SK-N-SH (cell line): Measurements from ENCODE around the gene RNF19B. TPM values are rescaled to one million over a fixed set of nuclear protein-coding genes. Genes with fewer than 3 reads are reported as not detected.
A peak's percentile ranks its signal among the peaks of the same experiment; 100 is the strongest.

ENCODE experiments used
- CTCF ChIA-PET: fragments of 300-600, 350-600 bp; formaldehyde crosslinking; extraction: SDS; loops from one replicate; lab custom pipeline; 2021; lab: Yijun Ruan, JAX
- POLR2A ChIA-PET: fragments of 350-600 bp; sonication (Branson Sonifier 250); formaldehyde crosslinking; extraction: SDS; loops from one replicate; lab custom pipeline; 2020; ENCODE audit warnings: antibody characterized with exemption, inconsistent platforms; lab: Yijun Ruan, JAX
- DNase-seq: peaks from one replicate; pipeline ENCODE4 v3.0.0; 2012
- H2AFZ ChIP-seq: fragments of 200-600 bp; sonication (generic); 2 replicates; pipeline ENCODE4 v1.8.1; 2016; ENCODE audit warnings: antibody characterized with exemption, mild to moderate bottlenecking, low read depth
- H3F3A ChIP-seq: fragments of 200-600 bp; sonication (generic); replicated peaks from 2 replicates; pipeline ENCODE3; 2016; ENCODE audit warnings: antibody characterized with exemption, mild to moderate bottlenecking; ENCODE audit not compliant: insufficient read depth
- H3K27ac ChIP-seq, 2 experiments: fragments of 200-500 bp in 1 of 2; fragments of 200-600 bp in 1 of 2; sonication (Bioruptor generic) in 1 of 2; sonication (generic), shearing (Covaris generic) in 1 of 2; 2 replicates each; pipeline versions ENCODE4 v1.5.1 to v1.6.1; 2014 to 2016; ENCODE audit warnings: low read depth in 2 of 2, inconsistent platforms in 1 of 2, low read length in 1 of 2, mild to moderate bottlenecking in 1 of 2, mixed read lengths in 1 of 2
- H3K27me3 ChIP-seq: fragments of 200-600 bp; sonication (generic), shearing (Covaris generic); 2 replicates; pipeline ENCODE4 v1.6.1; 2016; ENCODE audit warnings: mixed run types; ENCODE audit not compliant: insufficient read depth
- H3K36me3 ChIP-seq, 2 experiments: fragments of 200-500 bp in 1 of 2; fragments of 200-600 bp in 1 of 2; sonication (Bioruptor generic) in 1 of 2; sonication (generic) in 1 of 2; replicated peaks in 1 of 2; 2 replicates each; pipeline versions ENCODE3 to v1.5.1; 2014 to 2016; ENCODE audit warnings: low read length in 1 of 2, mild to moderate bottlenecking in 1 of 2; ENCODE audit not compliant: insufficient read depth in 2 of 2, control insufficient read depth in 1 of 2
- H3K4me1 ChIP-seq, 2 experiments: fragments of 200-500 bp in 1 of 2; fragments of 200-600 bp in 1 of 2; sonication (Bioruptor generic) in 1 of 2; sonication (generic), shearing (Covaris generic) in 1 of 2; 2 replicates each; pipeline versions ENCODE4 v1.5.1 to v1.6.1; 2014 to 2016; ENCODE audit warnings: low read depth in 1 of 2, low read length in 1 of 2, mixed run types in 1 of 2; ENCODE audit not compliant: insufficient read depth in 2 of 2, control insufficient read depth in 1 of 2
- H3K4me2 ChIP-seq: fragments of 200-600 bp; sonication (generic), shearing (Covaris generic); 2 replicates; pipeline ENCODE4 v1.6.1; 2017; ENCODE audit warnings: mixed run types
- H3K4me3 ChIP-seq, 2 experiments: fragments of 200-500 bp in 1 of 2; fragments of 200-600 bp in 1 of 2; sonication (Bioruptor generic) in 1 of 2; sonication (generic), shearing (Covaris generic) in 1 of 2; 2 replicates each; pipeline versions ENCODE4 v1.5.1 to v1.8.1; 2014 to 2016; ENCODE audit warnings: low read depth in 2 of 2, inconsistent platforms in 1 of 2, low read length in 1 of 2, mild to moderate bottlenecking in 1 of 2, mixed read lengths in 1 of 2, moderate library complexity in 1 of 2
- H3K79me2 ChIP-seq: fragments of 200-600 bp; sonication (generic); 2 replicates; pipeline ENCODE4 v1.8.1; 2017; ENCODE audit warnings: mild to moderate bottlenecking; ENCODE audit not compliant: insufficient read depth
- H3K9ac ChIP-seq: fragments of 200-600 bp; sonication (generic); 2 replicates; pipeline ENCODE4 v1.6.1; 2017; ENCODE audit warnings: mixed run types
- H3K9me2 ChIP-seq: fragments of 200-600 bp; sonication (generic); 2 replicates; pipeline ENCODE4 v1.6.1; 2017; ENCODE audit warnings: mixed run types
- H3K9me3 ChIP-seq: fragments of 200-600 bp; sonication (generic); 2 replicates; pipeline ENCODE4 v1.6.1; 2017; ENCODE audit warnings: mixed run types, mild to moderate bottlenecking, moderate library complexity
- H4K20me1 ChIP-seq: fragments of 200-600 bp; sonication (generic); 2 replicates; pipeline ENCODE4 v1.6.1; 2017; ENCODE audit warnings: mild to moderate bottlenecking, mixed run types; ENCODE audit not compliant: insufficient read depth
- CHD2 ChIP-seq: fragments of 150-350 bp; IDR thresholded peaks from 2 replicates; pipeline ENCODE4 v1.6.1; 2018; ENCODE audit warnings: low read length; ENCODE audit not compliant: partially characterized antibody
- GATA2 ChIP-seq: sonication (generic); formaldehyde crosslinking; IDR thresholded peaks from 2 replicates; pipeline ENCODE4 v1.5.0; 2020; ENCODE audit warnings: mild to moderate bottlenecking, missing genetic modification reagents
- NRF1 ChIP-seq: IDR thresholded peaks from 2 replicates; pipeline ENCODE4 v1.6.1; 2012; ENCODE audit warnings: low read depth, mild to moderate bottlenecking, low read length
- POLR2AphosphoS5 ChIP-seq: IDR thresholded peaks from 2 replicates; pipeline ENCODE4 v1.6.1; 2012; ENCODE audit warnings: low read depth, low read length
- RCOR1 ChIP-seq: fragments of 150-350 bp; IDR thresholded peaks from 2 replicates; pipeline ENCODE4 v1.6.1; 2017; ENCODE audit warnings: antibody characterized with exemption, low read length
- SMC3 ChIP-seq: IDR thresholded peaks from 2 replicates; pipeline ENCODE4 v1.6.1; 2012; ENCODE audit warnings: low read depth, low read length, improper control_type of control experiment
- TAF1 ChIP-seq: IDR thresholded peaks from 2 replicates; pipeline ENCODE4 v1.6.1; 2012; ENCODE audit warnings: low read depth, mild to moderate bottlenecking, low read length, moderate library complexity, borderline replicate concordance
- YY1 ChIP-seq: IDR thresholded peaks from 2 replicates; pipeline ENCODE4 v1.4.0; 2012; ENCODE audit warnings: low read depth, mild to moderate bottlenecking
- WGBS: methylation state at CpG from one replicate; pipeline ENCODE4 v1.1.6; 2017; ENCODE audit warnings: low lambda C conversion rate; 5-methylcytosine and 5-hydroxymethylcytosine counted together
- polyA plus RNA-seq, 3 experiments: library from polyadenylated mRNA; depleted of rRNA; stranded (reverse); fragments of >200 nt; gene quantifications; 2 replicates each; pipeline ENCODE4 v1.2.3, GENCODE V29; 2012
- TF ChIP-seq, protein P1 (sequence below): fragments of 150-350 bp; IDR thresholded peaks from 2 replicates; pipeline ENCODE4 v1.6.1; 2017; ENCODE audit warnings: antibody characterized with exemption, low read length, low read depth, borderline replicate concordance
- TF ChIP-seq, protein P2 (sequence below): IDR thresholded peaks from 2 replicates; pipeline ENCODE4 v1.4.0; 2012; ENCODE audit warnings: low read depth
- TF ChIP-seq, protein P3 (sequence below): IDR thresholded peaks from 2 replicates; pipeline ENCODE4 v1.4.0; 2012; ENCODE audit warnings: low read depth, borderline replicate concordance
- TF ChIP-seq, protein P4 (sequence below): IDR thresholded peaks from 2 replicates; pipeline ENCODE4 v1.4.0; 2012; ENCODE audit warnings: low read depth, borderline replicate concordance

RNF19B gene, protein sequence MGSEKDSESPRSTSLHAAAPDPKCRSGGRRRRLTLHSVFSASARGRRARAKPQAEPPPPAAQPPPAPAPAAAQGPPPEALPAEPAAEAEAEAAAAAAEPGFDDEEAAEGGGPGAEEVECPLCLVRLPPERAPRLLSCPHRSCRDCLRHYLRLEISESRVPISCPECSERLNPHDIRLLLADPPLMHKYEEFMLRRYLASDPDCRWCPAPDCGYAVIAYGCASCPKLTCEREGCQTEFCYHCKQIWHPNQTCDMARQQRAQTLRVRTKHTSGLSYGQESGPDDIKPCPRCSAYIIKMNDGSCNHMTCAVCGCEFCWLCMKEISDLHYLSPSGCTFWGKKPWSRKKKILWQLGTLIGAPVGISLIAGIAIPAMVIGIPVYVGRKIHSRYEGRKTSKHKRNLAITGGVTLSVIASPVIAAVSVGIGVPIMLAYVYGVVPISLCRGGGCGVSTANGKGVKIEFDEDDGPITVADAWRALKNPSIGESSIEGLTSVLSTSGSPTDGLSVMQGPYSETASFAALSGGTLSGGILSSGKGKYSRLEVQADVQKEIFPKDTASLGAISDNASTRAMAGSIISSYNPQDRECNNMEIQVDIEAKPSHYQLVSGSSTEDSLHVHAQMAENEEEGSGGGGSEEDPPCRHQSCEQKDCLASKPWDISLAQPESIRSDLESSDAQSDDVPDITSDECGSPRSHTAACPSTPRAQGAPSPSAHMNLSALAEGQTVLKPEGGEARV
- 20.1 and 22.6 TPM in 2 replicates for polyA plus RNA-seq (2012; rRNA removed)
- polyA plus RNA-seq (2012; cell fraction: cytosol; rRNA removed): 17.7 and 18.3 TPM in 2 replicates
- 16.7 and 22.2 TPM in 2 replicates for polyA plus RNA-seq (2012; cell fraction: nucleus; rRNA removed)

DNA sequence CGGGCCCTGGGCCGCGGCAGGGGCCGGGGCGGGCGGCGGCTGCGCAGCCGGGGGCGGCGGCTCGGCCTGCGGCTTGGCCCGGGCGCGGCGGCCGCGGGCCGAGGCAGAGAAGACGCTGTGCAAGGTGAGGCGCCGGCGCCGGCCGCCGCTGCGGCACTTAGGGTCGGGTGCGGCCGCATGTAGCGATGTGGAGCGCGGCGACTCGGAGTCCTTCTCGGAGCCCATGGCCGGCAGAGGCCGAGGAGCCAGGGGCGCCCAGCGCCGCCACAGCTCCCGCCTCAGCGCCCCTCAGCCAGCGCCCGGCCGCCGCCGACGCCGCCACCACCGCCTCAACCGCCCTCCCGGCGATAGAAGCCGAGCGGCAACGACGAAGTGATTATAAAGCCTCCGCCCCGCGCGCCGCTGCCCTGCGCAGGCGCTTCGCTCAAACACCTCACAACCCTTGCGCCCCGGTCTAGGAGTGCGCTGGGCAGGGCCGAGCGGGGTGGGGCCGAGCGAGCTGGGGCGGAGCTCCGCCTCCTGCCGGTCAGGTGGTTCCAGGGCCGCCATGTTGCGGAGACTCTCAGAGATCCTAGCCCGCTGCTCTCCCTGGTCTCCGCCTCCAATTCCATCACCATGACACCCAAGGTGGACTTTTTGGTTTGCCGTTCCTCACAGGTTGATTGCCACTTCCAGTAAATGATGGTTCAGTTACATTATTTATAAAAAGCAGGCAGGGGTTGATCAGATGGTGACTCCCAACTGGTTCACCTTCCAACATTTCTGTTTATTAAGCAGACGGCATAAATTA, at the start of gene RNF19B:
RNF19B (minus strand) TSS at position 349 of the 790 bp plus-strand sequence; CDS start at position 225, 124 bp downstream.
- WGBS: 7% methylated on average over 7 of the region's 83 CpGs
- H3K36me3 ChIP-seq: no peaks in the 10 kb centered on the region
- H3K4me1 ChIP-seq: peaks cover 12 to 17% of the 10 kb centered on the region in 2 experiments; a peak in 3 of 4 replicates
- peak; percentile 98 for DNase-seq
- H3K9me2 ChIP-seq: no peaks in the 10 kb centered on the region
- H4K20me1 ChIP-seq: peaks cover 32% of the 10 kb centered on the region
- peak within 1 kb of the TSS; percentile 77 for H3K9ac ChIP-seq
- peaks cover 44% of the 10 kb centered on the region for H3K79me2 ChIP-seq
- peaks cover 15% of the 10 kb centered on the region for H3F3A ChIP-seq
- POLR2A ChIA-PET: interaction anchor here (0.5 to 2.1 kb wide), 5 partner anchors 10 to 78 kb away, joined by 3 to 10 read pairs (median 3); no protein-coding TSS in a partner anchor
- no peaks in the 10 kb centered on the region for H3K27me3 ChIP-seq
- TF ChIP-seq YY1 (peak; percentile 91), POLR2AphosphoS5 (peak; percentile 98), RCOR1 (peak; percentile 9; the same call in 1 of the 2 replicates), SMC3 (no peak), NRF1 (peak; percentile 97), TAF1 (peak; percentile 81; the same call in 1 of the 2 replicates), CHD2 (peak; percentile 6), GATA2 (CRISPR knock-in tag) (no peak)
- TF ChIP-seq, protein P1, sequence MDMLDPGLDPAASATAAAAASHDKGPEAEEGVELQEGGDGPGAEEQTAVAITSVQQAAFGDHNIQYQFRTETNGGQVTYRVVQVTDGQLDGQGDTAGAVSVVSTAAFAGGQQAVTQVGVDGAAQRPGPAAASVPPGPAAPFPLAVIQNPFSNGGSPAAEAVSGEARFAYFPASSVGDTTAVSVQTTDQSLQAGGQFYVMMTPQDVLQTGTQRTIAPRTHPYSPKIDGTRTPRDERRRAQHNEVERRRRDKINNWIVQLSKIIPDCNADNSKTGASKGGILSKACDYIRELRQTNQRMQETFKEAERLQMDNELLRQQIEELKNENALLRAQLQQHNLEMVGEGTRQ: peak; percentile 39; the same call in 1 of the 2 replicates
- TF ChIP-seq, protein P2, sequence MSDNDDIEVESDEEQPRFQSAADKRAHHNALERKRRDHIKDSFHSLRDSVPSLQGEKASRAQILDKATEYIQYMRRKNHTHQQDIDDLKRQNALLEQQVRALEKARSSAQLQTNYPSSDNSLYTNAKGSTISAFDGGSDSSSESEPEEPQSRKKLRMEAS: peak; percentile 64; the same call in 1 of the 2 replicates
- TF ChIP-seq, protein P3, sequence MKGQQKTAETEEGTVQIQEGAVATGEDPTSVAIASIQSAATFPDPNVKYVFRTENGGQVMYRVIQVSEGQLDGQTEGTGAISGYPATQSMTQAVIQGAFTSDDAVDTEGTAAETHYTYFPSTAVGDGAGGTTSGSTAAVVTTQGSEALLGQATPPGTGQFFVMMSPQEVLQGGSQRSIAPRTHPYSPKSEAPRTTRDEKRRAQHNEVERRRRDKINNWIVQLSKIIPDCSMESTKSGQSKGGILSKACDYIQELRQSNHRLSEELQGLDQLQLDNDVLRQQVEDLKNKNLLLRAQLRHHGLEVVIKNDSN: peak; percentile 89
- TF ChIP-seq, protein P4, sequence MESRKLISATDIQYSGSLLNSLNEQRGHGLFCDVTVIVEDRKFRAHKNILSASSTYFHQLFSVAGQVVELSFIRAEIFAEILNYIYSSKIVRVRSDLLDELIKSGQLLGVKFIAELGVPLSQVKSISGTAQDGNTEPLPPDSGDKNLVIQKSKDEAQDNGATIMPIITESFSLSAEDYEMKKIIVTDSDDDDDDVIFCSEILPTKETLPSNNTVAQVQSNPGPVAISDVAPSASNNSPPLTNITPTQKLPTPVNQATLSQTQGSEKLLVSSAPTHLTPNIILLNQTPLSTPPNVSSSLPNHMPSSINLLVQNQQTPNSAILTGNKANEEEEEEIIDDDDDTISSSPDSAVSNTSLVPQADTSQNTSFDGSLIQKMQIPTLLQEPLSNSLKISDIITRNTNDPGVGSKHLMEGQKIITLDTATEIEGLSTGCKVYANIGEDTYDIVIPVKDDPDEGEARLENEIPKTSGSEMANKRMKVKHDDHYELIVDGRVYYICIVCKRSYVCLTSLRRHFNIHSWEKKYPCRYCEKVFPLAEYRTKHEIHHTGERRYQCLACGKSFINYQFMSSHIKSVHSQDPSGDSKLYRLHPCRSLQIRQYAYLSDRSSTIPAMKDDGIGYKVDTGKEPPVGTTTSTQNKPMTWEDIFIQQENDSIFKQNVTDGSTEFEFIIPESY: no peak
- TF ChIP-seq, all 33 proteins: peak for 9
- H3K4me2 ChIP-seq: peak within 1 kb of the TSS; percentile 95
- peak within 1 kb of the TSS; percentile 90 for H2AFZ ChIP-seq
- no peaks in the 10 kb centered on the region for H3K9me3 ChIP-seq
- CTCF ChIA-PET: interaction anchor here (1.1 to 2.1 kb wide), 4 partner anchors 12 to 78 kb away, joined by 3 to 8 read pairs (median 5); partner anchors contain the start of gene HPCA
- H3K4me3 ChIP-seq: peak within 1 kb of the TSS; percentile 77 to 98
- peak within 1 kb of the TSS; percentile 63 to 77; a peak in 3 of 4 replicates for H3K27ac ChIP-seq
